ENCODE results near the gene CHCHD10. TPM values are rescaled to one million over a fixed set of nuclear protein-coding genes. Genes with fewer than 3 reads are reported as not detected.

Gene CHCHD10
- total and polyA plus RNA-seq, 2 of the 4 experiments (the other 2 are of a cell fraction) = 2.2 to 11.2 TPM

Other genes with a start within 250 kb of the CHCHD10 start
- gene IGLL1, start 187.7 kb downstream of the CHCHD10 start, total RNA-seq (2012; rRNA removed) = not detected in 2 replicates
- gene IGLL1, start 187.7 kb downstream of the CHCHD10 start, polyA plus RNA-seq (2012; rRNA removed) = not detected in 2 replicates
- under 0.01 TPM in 1 of 2 replicates, not detected in the other for gene DRICH1, start 135.7 kb downstream of the CHCHD10 start, total RNA-seq (2012; rRNA removed)
- 0.13 and 0.14 TPM in 2 replicates for gene DRICH1, start 135.7 kb downstream of the CHCHD10 start, polyA plus RNA-seq (2012; rRNA removed)
- gene RGL4, start 77.0 kb downstream of the CHCHD10 start, total RNA-seq (2012; rRNA removed) = not detected in 2 replicates
- not detected in 2 replicates for gene RGL4, start 77.0 kb downstream of the CHCHD10 start, polyA plus RNA-seq (2012; rRNA removed)
- gene ZNF70, start 16.9 kb downstream of the CHCHD10 start, total RNA-seq (2012; rRNA removed) = 3.9 and 4.3 TPM in 2 replicates
- 1.8 and 2.3 TPM in 2 replicates for gene ZNF70, start 16.9 kb downstream of the CHCHD10 start, polyA plus RNA-seq (2012; rRNA removed)
- gene VPREB3, start 13.5 kb downstream of the CHCHD10 start, total RNA-seq (2012; rRNA removed) = not detected in 2 replicates
- not detected in 2 replicates for gene VPREB3, start 13.5 kb downstream of the CHCHD10 start, polyA plus RNA-seq (2012; rRNA removed)
- gene C22orf15, start 5.0 kb downstream of the CHCHD10 start, total RNA-seq (2012; rRNA removed) = 1.7 and 2.3 TPM in 2 replicates
- 3.1 and 3.5 TPM in 2 replicates for gene C22orf15, start 5.0 kb downstream of the CHCHD10 start, polyA plus RNA-seq (2012; rRNA removed)
- 1.4 and 2.2 TPM in 2 replicates for gene MMP11, start 4.9 kb upstream of the CHCHD10 start, total RNA-seq (2012; rRNA removed)
- gene MMP11, start 4.9 kb upstream of the CHCHD10 start, polyA plus RNA-seq (2012; rRNA removed) = 5.9 and 6.0 TPM in 2 replicates
- 97.5 and 110 TPM in 2 replicates for gene SMARCB1, start 19.0 kb upstream of the CHCHD10 start, total RNA-seq (2012; rRNA removed)
- 157 and 159 TPM in 2 replicates for gene SMARCB1, start 19.0 kb upstream of the CHCHD10 start, polyA plus RNA-seq (2012; rRNA removed)
- under 0.01 and 0.18 TPM in 2 replicates for gene DERL3, start 71.0 kb upstream of the CHCHD10 start, total RNA-seq (2012; rRNA removed)
- 0.50 and 0.62 TPM in 2 replicates for gene DERL3, start 71.0 kb upstream of the CHCHD10 start, polyA plus RNA-seq (2012; rRNA removed)
- 2.8 and 3.2 TPM in 2 replicates for gene SLC2A11, start 89.9 kb upstream of the CHCHD10 start, total RNA-seq (2012; rRNA removed)
- gene SLC2A11, start 89.9 kb upstream of the CHCHD10 start, polyA plus RNA-seq (2012; rRNA removed) = 6.6 and 8.7 TPM in 2 replicates
- 123 and 125 TPM in 2 replicates for gene MIF, start 126.4 kb upstream of the CHCHD10 start, total RNA-seq (2012; rRNA removed)
- gene MIF, start 126.4 kb upstream of the CHCHD10 start, polyA plus RNA-seq (2012; rRNA removed) = 530 and 798 TPM in 2 replicates
- gene GSTT2B, start 193.2 kb upstream of the CHCHD10 start, total RNA-seq (2012; rRNA removed) = 13.1 and 15.1 TPM in 2 replicates
- 76.7 and 77.0 TPM in 2 replicates for gene GSTT2B, start 193.2 kb upstream of the CHCHD10 start, polyA plus RNA-seq (2012; rRNA removed)
- gene DDTL, start 198.9 kb upstream of the CHCHD10 start, total RNA-seq (2012; rRNA removed) = 0.36 and 0.83 TPM in 2 replicates
- 1.5 TPM in 2 replicates for gene DDTL, start 198.9 kb upstream of the CHCHD10 start, polyA plus RNA-seq (2012; rRNA removed)
- gene DDT, start 206.5 kb upstream of the CHCHD10 start, total RNA-seq (2012; rRNA removed) = 54.8 and 58.9 TPM in 2 replicates
- gene DDT, start 206.5 kb upstream of the CHCHD10 start, polyA plus RNA-seq (2012; rRNA removed) = 151 and 221 TPM in 2 replicates
- 1.1 and 1.4 TPM in 2 replicates for gene GSTT2, start 212.2 kb upstream of the CHCHD10 start, total RNA-seq (2012; rRNA removed)
- gene GSTT2, start 212.2 kb upstream of the CHCHD10 start, polyA plus RNA-seq (2012; rRNA removed) = 4.6 and 6.9 TPM in 2 replicates
- gene GSTT4, start 237.5 kb upstream of the CHCHD10 start, total RNA-seq (2012; rRNA removed) = not detected in 2 replicates
- not detected in 2 replicates for gene GSTT4, start 237.5 kb upstream of the CHCHD10 start, polyA plus RNA-seq (2012; rRNA removed)
- 21.3 and 21.4 TPM in 2 replicates for gene CABIN1, start 243.3 kb upstream of the CHCHD10 start, total RNA-seq (2012; rRNA removed)
- gene CABIN1, start 243.3 kb upstream of the CHCHD10 start, polyA plus RNA-seq (2012; rRNA removed) = 23.3 and 27.6 TPM in 2 replicates

All from IMR-90 (cell line).